Measurements from ENCODE around the gene EYS.

- TF ChIP-seq BCL11A (IDR thresholded peaks at IDR 0.05; ENCODE audit: low read depth in 2 of 2, low read length in 2 of 2) (no peak), CBX8 (IDR thresholded peaks at IDR 0.05; ENCODE audit: borderline replicate concordance, low read depth, low read length) (no peak), TAF1 (IDR thresholded peaks at IDR 0.05; ENCODE audit: low read depth, low read length) (no peak), RFX5 (IDR thresholded peaks at IDR 0.05; ENCODE audit: borderline replicate concordance, low read depth, low read length) (no peak), MAX (IDR thresholded peaks at IDR 0.05) (no peak), CTCF (IDR thresholded peaks at IDR 0.05; ENCODE audit: control extremely low read depth in 1 of 3, insufficient read depth in 1 of 3, low read depth in 1 of 3, low read length in 3 of 3) (no peak), RXRA (IDR thresholded peaks at IDR 0.05; ENCODE audit: insufficient read depth, low read depth, low read length) (no peak), PHF8 (conservative IDR thresholded peaks at IDR 0.05; ENCODE audit: low read depth, low read length) (no peak), POLR2A (IDR thresholded peaks at IDR 0.05; ENCODE audit: control extremely low read depth in 1 of 2, low read depth in 2 of 2, low read length in 2 of 2) (no peak), SP2 (IDR thresholded peaks at IDR 0.05; ENCODE audit: low read length) (no peak)
Measured at GRCh38 chr6:64502801-64503200, 1204.2 kb downstream of the EYS start.

Data from H1 (cell line).